Testis (tissue), 2 donors: ENCODE results near the gene ZNF236.

ENCODE experiments used
- CTCF ChIP-seq, 3 experiments: fragments of 450-650 bp in 2 of 3; fragments of 200-600 bp in 1 of 3; sonication (generic) in 1 of 3; IDR thresholded peaks; one replicate each; pipeline ENCODE4 v1.5.1; 2016 to 2019; ENCODE audit warnings: antibody characterized with exemption in 3 of 3, mild to moderate bottlenecking in 2 of 3, moderate library complexity in 1 of 3
- POLR2A ChIP-seq: fragments of 450-650 bp; IDR thresholded peaks from one replicate; pipeline ENCODE4 v1.6.1; 2017; ENCODE audit warnings: antibody characterized with exemption, mild to moderate bottlenecking, moderate library complexity

DNA sequence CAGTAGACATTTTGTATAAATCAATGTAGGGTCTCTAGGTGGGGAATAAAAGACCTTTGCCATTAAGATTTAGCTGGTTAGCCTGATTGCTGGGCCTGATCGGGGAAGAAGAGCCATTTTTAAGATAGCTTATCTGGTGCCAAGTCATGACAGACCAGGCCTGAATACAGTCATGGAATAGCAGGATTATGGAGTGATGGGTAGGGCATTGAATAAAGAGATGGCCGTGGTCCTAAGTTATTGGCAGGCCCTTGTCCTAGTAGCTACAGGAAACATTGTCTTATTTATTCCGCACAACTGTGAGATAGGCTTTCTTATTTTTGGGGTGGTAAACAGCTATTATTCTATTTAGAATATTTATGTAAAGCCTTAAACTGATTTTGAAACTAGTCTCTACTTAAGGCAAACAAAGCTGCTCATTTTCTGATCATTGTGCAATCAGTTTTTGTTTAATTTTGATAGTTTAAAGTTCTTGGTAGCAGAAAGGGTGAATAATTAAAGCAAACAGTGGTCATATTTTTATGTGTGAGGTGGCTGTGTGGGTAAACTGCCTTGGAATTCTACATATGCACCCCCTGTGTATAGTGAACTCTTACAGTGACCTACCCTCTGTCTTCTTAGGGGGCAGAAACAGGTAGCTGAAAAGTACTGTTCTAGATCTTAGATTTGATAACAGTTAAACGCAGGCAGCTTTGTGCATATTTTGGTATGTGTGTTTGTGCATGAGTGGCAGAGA lies 22.6 kb downstream of the ZNF236 start:
- TF ChIP-seq CTCF (IDR thresholded peaks at IDR 0.05) (no peak), POLR2A (no peak)
